ENCODE results near the gene C20orf173.
"Not testable (repeated sequence)": the region's sequence is repeated elsewhere in the genome, so short reads cannot be mapped to it uniquely, and the experiment has no call there.

The C20orf173 gene

GRCh38 chr20:35546127-35546526, 16.7 kb upstream of the C20orf173 start:
- DNase-seq (ENCODE audit: low spot score): no peak

DNA sequence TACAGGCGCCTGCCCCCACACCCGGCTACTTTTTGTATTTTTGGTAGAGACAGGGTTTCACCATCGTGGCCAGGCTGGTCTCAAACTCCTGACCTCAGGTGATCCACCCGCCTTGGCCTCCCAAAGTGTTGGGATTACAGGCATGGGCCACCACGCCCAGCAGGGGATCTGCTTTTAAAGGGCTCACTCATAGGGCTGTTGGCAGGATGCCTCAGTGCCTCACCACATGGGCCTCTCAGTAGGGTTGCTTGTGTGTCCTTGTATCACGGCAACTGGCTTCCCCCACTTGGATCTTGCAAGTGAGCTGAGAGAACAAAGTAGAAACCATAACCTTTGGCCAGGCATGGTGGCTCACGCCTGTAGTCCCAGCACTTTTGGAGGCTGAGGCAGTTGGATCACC, 15.5 kb upstream of the C20orf173 start:
- DNase-seq (ENCODE audit: low spot score): not testable (repeated sequence)

- no peak for DNase-seq (ENCODE audit: low spot score)
Observed at GRCh38 chr20:35544436-35544835, 15.0 kb upstream of the C20orf173 start.

DNA sequence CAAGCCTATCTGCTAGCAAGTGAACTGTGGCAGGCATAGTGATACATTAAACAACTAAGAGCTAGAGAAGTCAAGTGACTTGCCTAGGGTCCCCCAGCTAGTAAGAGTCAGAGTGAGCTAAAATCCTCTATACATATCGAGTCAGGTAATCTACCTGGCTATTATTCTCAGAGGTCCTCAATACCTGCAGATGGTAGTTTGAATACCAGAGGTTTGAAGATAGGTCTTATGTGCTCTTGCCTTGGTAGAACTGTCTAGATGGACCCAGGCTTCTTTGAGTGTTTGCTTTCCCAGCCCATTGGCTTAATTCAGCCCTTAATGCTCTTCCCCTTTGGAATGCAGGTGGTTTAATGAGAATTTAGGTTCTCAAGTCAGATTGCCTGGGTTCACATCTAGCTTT, 13.5 kb upstream of the C20orf173 start:
- DNase-seq (ENCODE audit: low spot score): no peak

DNA sequence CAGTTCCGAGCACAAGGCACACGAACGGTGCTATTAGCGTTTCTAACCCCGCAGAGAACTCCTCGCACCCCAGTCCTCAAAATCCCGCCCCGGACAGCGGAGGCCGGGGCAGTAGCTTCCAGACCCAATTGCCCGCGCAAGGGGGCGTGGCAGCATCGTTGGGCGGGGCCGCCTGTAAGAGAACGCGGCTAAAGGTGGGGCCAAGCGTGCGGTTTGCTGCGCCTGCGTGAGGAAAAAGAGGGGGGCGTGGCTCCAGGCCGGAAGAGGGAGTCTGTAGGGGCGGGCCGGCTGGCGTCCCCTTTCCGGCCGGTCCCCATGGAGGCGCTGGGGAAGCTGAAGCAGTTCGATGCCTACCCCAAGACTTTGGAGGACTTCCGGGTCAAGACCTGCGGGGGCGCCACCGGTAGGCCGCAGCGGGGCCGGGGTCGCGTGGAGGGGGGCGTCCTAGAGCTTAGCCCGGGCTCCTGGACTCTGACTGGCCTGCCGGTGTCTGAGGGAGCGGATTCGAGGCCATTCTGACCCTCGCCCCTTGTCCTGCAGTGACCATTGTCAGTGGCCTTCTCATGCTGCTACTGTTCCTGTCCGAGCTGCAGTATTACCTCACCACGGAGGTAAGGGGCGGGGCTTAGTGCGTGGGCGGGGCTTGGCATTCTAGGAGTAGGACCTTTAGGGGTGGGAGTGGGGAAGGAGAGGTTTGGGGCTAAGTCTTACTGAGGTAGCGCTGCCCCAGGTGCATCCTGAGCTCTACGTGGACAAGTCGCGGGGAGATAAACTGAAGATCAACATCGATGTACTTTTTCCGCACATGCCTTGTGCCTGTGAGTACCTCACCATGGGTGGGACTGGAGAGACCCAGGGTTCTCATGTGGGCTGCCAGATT, 12.6 kb upstream of the C20orf173 start, which contains the start of gene ERGIC3:
Gene ERGIC3, plus strand, starts transcription at position 296 of the 880 bp plus-strand sequence. Its CDS starts 20 bp downstream, at position 316.
- peak; percentile 98 for DNase-seq (ENCODE audit: low spot score)

DNA sequence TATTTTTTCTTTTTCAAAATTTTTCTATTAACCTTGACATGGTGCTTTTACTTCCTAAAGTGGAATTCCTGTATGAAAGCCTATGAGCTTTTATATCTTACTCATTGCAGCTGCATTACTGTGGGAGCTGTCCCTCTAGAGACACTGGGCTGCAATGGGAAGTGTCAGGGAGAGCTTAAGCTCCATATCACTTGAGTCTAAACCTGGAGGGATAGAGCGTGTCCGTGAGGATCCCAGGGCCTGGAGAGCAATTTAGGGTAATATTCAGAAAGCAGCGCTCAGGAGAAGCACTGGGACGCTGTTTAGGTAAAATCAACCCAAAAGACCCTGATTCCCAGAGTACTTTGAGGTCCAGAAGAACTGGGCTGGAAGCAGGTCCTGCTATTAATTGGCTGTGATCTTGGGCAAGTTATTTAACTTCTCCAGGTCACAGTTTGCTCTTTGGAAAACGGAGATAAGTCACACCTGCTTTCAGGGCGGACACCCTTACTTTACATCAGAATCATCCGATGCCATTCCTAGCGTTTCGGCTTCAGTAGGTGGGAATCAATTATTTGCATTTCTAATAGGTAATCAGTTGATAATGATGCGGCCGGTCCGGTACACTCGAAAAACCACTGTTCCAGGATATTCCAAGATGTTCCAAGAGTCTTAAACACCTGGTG, 11.8 kb upstream of the C20orf173 start:
- DNase-seq (ENCODE audit: low spot score): no peak

DNA sequence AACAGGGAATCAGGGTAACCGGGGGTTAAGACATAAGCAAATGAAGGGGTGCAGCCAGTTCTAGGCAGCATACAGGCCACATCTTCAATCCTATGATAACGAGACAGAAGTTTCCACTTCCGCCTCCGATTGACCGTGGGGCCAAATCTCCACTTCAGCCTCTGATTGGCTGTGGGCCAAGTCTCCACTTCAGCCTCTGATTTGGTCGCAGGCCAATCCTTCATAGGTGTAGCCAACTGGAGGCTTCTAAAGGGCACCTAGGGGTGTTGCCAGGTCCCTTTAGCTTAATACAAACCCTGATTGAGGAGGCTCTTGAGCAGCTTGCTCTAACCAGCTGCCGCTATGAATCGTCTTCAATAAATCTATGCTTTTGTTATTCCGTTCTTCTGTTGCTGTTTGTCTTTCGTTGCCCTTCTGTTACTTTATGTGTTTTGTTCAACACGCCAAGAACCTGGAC, 10.3 kb upstream of the C20orf173 start:
- DNase-seq (ENCODE audit: low spot score): no peak

DNA sequence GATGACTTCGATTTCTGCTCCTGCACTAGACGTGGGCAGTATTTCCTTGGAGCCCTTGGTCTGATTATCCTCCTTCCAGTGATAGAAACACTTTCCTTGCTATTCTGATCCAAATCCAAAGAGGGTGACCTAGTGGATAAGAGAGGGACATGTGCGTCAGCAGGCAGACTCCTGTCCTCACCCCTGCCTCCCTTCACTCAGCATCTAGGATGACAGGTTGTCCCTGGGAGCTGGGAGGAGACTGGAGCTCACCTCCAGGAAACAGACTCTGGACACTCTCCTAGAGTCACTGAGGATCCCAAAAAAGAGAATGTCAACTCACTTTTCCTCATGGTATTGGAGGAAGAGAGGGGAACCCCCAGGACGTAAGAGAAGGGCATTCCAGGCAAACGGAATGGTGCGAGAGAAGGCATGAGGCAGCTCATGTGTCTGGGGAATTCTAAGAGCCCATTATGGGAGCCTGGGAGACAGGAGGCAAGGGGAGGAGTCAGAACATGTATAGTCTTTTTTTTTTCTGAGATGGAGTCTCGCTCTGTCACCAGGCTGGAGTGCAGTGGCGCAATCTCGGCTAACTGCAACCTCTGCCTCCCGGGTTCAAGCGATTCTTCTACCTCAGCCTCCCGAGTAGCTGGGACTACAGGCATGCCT, 2.2 kb downstream of the C20orf173 start:
- no peak for DNase-seq (ENCODE audit: low spot score)

DNA sequence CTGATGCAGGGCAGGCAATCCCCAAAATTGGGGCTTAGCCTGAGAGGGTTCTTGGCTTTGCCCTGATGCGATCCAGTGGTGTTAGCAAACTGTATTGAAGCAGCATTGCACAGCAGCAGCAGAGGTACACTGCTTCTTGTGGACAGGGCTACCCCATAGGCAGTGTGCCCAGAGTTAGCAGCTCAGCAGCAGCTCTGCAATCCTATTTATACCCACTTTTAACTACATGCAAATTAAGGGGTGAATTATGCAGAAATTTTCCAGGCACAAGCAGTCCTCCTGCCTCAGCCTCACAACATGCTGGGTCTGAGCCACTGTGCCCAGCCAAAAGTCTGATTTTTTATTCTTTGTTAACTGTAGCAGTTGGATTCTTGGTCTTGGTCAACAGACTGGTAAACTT, 3.8 kb downstream of the C20orf173 start:
- DNase-seq (ENCODE audit: low spot score): no peak

DNA sequence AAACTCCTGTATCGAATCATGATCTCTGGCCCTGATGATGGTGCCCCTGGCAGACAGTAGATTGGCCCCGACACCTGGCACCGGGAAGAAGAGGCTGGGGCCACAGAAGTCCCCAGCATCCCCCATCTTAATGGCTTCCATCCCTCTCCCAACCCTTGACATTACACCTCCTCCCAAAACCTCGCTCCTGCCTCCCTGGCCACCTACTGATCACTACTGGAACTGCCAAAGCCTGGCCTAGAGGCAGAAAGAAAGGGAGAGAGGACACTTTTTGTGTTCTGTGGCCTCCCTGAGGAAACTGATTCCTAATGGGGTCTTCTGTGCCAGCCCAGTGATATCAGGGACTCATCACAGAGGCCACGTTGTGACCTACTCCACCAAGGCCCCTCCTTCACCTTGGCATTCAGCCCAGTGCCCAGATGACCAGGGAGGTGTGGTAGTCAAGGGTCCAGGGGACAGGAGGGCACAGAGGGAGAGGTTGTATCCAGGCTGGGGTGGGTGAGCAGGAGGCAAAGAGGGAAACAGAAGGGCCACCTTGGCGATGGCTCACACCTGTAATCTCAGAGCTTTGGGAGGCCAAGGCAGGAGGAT, 6.1 kb downstream of the C20orf173 start:
- DNase-seq (ENCODE audit: low spot score): peak; percentile 50

DNA sequence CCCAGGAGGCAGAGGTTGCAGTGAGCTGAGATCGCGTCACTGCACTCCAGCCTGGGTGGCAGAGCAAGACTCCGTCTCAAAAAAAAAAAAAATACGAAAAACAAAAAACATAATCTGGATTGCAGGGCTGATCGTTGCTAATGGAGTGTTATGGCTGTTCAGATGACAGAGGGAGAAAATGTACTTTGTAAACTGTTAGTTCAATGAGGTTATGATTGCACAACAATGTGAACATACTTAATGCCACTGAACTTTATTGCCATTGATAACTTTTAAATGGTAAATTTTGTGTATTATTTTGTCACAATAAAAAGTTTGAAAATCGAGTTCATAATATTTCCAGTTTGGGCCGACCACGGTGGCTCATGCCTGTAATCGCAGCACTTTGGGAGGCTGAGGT, 10.5 kb downstream of the C20orf173 start:
- no peak for DNase-seq (ENCODE audit: low spot score)

GRCh38 chr20:35517767-35518166, 11.7 kb downstream of the C20orf173 start:
- DNase-seq (ENCODE audit: low spot score): not testable (repeated sequence)

DNA sequence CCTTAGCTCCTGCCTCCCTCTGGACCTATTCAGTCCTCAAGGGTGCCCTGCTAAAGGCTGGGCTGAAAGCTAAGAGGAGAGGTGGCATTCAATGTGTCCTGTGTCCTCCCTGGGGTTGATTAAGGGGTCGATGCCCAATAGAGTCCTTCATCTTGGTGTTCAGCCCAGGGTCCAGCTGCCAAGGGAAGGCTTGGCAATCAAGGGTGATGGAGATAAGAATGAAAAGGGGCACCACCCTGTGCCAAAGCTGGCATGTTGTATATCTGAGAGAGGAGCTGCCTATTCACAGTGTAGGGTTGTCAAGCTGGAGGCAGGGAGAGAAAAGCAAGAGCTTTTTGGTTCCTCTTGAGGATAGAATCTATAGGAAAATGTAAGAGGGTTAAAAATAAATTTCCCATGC, 12.3 kb downstream of the C20orf173 start:
- no peak for DNase-seq (ENCODE audit: low spot score)

DNA sequence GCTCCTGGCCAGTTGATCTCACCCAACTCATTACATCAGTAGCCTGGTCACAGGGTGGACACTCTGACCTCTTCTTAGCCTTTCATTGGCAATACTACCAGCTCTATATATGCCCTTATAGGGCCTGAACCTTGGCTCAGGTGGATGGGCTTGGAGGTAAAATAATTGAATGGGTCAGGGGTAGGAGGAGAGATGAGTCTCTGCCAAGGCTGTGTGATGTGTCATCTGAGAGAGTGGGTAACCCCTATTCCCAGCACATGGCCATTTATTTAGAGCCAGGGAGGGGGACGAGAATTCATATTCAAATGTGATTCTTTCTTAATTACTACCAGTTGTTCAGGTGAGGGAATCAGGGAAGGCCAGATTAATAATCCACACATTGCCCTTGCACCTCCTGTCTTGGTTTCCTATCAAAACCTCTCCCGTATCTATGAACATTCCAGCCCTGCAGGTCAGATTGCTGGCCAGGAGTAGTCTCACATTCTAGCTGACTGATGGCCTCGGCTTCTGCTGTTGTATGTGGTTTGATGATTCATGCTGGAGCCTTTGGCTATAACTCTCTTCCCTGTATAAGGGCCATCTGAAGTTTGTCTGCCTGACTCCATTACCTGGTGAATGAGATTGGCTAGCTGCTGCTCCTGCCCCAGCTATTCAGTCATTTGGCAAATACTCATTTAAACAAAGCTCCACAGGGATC, 13.4 kb downstream of the C20orf173 start:
- peak; percentile 89 for DNase-seq (ENCODE audit: low spot score)

DNA sequence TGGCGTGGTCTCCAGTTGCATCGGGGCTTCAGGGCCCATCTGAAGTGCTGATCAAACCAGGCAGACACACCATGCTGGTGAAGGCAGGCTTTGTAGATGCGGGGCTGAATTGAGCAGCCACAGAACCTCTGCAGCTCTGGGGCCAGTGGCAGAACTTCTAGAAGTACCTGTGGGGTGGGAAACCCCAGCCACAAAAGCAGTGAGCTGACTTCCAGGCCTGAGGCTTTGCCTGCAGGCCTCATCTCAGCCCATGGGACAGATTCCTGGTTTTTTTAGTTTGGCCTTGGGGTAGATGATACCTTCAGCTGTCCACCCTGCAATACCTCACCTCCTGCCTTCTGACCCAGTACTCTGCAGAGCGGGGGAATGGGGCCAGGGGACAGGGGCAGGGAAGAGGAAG, 14.1 kb downstream of the C20orf173 start:
- no peak for DNase-seq (ENCODE audit: low spot score)

DNA sequence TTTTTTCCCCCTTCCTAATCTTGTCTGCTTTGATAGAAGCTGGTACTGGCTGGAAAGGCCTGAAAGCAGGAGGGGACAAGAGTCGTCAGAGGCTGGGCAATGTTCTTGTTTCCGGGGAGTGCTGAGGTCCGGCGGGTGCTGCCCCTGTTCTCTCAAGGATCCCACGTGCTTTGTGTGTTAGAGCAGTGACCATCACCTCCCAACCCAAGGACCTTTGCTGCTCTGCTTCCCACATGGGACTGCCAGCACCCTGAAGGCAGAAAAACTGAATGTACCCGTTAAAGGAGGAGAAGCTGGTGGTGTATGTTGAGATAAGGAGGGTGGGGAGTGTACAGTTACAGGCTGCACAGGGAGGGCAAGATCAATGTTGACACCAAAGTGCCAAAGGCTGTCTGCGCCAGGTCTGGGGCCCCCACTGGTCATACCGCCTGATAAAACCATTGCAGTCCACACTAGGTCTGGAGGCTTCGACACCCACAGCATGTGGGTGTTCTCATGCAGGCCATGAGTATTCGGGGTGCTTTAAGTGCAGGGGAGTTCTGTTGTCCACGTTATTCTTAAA, 15.0 kb downstream of the C20orf173 start:
- DNase-seq (ENCODE audit: low spot score): no peak

DNA sequence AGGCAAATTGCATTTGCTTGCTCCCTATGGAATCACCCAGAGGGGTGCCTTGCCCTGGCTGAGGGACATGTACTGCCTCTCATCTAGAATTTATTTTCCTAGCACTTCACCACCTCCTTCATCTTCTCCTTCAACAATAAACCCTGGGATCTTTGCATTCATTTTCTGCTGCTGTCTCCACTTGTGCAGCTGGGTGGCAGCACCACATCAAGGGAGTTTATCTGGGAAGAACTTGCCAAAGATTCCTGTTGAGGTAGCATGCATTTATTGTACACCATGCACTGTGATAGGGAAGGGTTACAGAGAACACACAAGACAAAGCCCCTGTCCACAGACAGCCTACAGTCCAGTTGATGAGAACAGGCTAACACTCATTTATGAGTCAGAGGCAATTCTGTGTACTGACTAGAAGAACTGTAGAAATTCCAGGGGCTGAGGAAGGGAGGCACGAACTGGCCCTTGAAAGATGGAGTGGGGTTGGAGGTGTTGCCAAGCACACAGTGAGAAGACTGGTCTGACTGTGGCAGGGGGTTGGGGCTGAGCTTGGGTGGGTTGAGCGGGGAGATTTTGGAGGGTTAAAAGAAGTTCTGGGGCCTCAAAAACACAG, 17.5 kb downstream of the C20orf173 start:
- DNase-seq (ENCODE audit: low spot score): peak; percentile 49

DNA sequence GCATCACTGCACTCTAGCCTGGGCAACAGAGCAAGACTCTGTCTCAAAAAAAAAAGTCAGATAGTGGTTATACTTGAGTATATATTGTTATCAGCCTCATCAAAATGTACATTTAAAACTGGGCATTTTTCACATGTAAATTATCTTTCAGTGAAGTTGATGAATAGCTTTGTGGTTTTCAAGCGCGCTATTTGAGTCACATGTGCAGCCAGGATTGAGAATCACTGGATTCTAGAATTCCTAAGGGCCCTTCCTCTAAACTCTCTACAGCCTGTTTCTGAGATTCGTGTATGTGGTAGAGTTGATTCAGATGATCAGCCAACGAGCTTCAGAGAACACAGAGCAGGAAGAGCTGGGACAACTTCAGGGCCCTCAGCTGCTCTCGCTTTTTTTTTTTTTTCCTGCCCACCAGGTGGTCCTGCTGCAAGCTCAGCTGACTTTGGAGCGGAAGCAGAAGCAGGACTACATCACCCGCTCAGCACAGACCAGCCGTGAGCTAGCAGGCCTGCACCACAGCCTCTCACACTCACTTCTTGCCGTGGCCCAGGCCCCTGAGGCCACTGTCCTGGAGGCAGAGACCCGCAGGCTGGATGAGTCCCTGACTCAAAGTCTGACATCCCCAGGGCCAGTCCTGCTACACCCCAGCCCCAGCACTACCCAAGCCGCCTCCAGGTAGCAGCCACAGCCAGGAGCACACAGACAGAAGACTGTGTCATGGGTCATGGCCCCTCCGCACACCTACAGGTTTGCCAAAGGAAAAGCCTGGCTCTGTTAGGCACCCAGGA, 18.3 kb downstream of the C20orf173 start:
- no peak for DNase-seq (ENCODE audit: low spot score)

DNA sequence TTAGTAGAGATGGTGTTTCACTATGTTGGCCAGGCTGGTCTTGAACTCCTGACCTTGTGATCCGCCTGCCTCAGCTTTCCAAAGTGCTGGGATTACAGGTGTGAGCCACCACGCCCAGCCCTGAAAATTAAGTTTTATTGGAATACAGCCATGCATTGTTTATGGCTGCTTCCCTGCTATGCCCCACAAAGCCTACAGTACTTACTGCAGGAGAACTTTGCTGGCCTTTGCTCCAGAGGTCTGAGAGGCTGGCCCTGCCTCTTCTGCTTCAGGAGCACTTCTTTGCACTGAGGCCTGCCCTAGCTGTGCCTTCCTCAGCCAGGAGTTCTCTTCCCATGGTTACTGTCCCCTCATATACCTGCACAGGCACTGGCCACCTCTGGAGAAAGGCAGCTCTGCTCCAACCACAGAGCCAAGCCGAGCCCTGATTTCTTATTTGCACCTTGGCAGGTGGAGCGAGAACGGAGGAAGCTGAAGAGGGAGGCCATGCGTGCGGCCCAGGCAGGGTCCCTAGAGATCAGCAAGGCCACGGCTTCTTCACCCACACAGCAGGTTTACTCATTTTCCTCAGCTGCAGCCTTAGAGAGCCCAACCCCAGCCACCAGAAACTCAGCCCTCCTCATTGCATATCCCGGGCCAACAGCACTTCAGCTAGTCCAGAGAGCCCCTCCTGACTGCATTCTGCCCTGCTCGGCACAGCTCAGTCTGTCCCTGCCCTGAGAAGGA, 20.8 kb downstream of the C20orf173 start:
- no peak for DNase-seq (ENCODE audit: low spot score)

Measured in AG08395 (cell line).